HEK293 (cell line): ENCODE measurements around the gene PAXX.

Experiments used
- CTCF ChIA-PET: fragments of 350-600 bp; formaldehyde crosslinking; extraction: SDS; loops from one replicate; lab custom pipeline; 2021; ENCODE audit warnings: antibody characterized with exemption; lab: Yijun Ruan, JAX
- POLR2A ChIA-PET: fragments of 300-600 bp; formaldehyde crosslinking; extraction: SDS; loops from one replicate; lab custom pipeline; 2020; ENCODE audit warnings: antibody characterized with exemption, inconsistent platforms; lab: Yijun Ruan, JAX
- H3K27ac ChIP-seq: fragments of 200-500 bp; sonication (Bioruptor generic); 2 replicates; pipeline ENCODE4 v1.5.1; 2014; ENCODE audit warnings: low read depth, low read length, control low read depth, inconsistent platforms; ENCODE audit errors: extremely low read depth
- H3K36me3 ChIP-seq, 2 experiments: fragments of 200-500 bp in 1 of 2; sonication (Bioruptor generic) in 1 of 2; 1 replicate in 1 of 2; 2 replicates in 1 of 2; pipeline ENCODE4 v1.5.1; 2014 to 2017; ENCODE audit warnings: inconsistent platforms in 2 of 2, low read length in 2 of 2; ENCODE audit not compliant: control insufficient read depth in 2 of 2, insufficient read depth in 1 of 2
- H3K4me1 ChIP-seq: fragments of 200-500 bp; sonication (Bioruptor generic); 2 replicates; pipeline ENCODE4 v1.5.1; 2014; ENCODE audit warnings: mild to moderate bottlenecking, low read length, inconsistent platforms; ENCODE audit not compliant: control insufficient read depth, insufficient read depth
- H3K4me3 ChIP-seq: 2 replicates; pipeline ENCODE4 v1.5.1; 2011; ENCODE audit warnings: low read depth, mild to moderate bottlenecking, control low read depth, low read length, moderate library complexity
- H3K9me3 ChIP-seq: fragments of 200-500 bp; sonication (Bioruptor generic); 2 replicates; pipeline ENCODE4 v1.5.1; 2014; ENCODE audit warnings: low read depth, low read length, inconsistent platforms; ENCODE audit not compliant: control insufficient read depth, insufficient read depth
- BCL11A ChIP-seq: fragments of 450-650 bp; formaldehyde crosslinking; IDR thresholded peaks from 2 replicates; pipeline ENCODE4 v1.5.1; 2016; ENCODE audit warnings: low read depth, missing biosample characterization, missing genetic modification characterization
- HIC1 ChIP-seq: fragments of 450-650 bp; formaldehyde crosslinking; IDR thresholded peaks from 2 replicates; pipeline ENCODE4 v1.5.1; 2016; ENCODE audit warnings: missing biosample characterization, missing genetic modification characterization
- HOXA7 ChIP-seq: sonication (generic); formaldehyde crosslinking; IDR thresholded peaks from 2 replicates; pipeline ENCODE4 v1.8.1; 2022; ENCODE audit warnings: missing genetic modification reagents, borderline replicate concordance
- OSR2 ChIP-seq: fragments of 450-650 bp; formaldehyde crosslinking; IDR thresholded peaks from 2 replicates; pipeline ENCODE4 v1.5.1; 2016; ENCODE audit warnings: missing biosample characterization, missing genetic modification characterization
- PRDM4 ChIP-seq: fragments of 450-650 bp; formaldehyde crosslinking; IDR thresholded peaks from 2 replicates; pipeline ENCODE4 v1.5.1; 2017; ENCODE audit warnings: missing biosample characterization, missing genetic modification characterization
- RBAK ChIP-seq: fragments of 450-650 bp; formaldehyde crosslinking; IDR thresholded peaks from 2 replicates; pipeline ENCODE4 v1.5.1; 2016; ENCODE audit warnings: missing biosample characterization, missing genetic modification characterization
- SP2 ChIP-seq: fragments of 450-650 bp; formaldehyde crosslinking; IDR thresholded peaks from 2 replicates; pipeline ENCODE4 v1.5.1; 2016; ENCODE audit warnings: missing biosample characterization, missing genetic modification characterization
- TCF7L2 ChIP-seq: IDR thresholded peaks from 2 replicates; pipeline ENCODE4 v1.6.1; 2011; ENCODE audit warnings: low read depth, mild to moderate bottlenecking, inconsistent platforms, low read length, moderate library complexity, borderline replicate concordance
- ZBTB20 ChIP-seq: fragments of 450-650 bp; formaldehyde crosslinking; IDR thresholded peaks from 2 replicates; pipeline ENCODE4 v1.5.1; 2016; ENCODE audit warnings: missing biosample characterization, missing genetic modification characterization
- ZBTB7A ChIP-seq: fragments of 450-650 bp; formaldehyde crosslinking; IDR thresholded peaks from 2 replicates; pipeline ENCODE4 v1.5.1; 2016; ENCODE audit warnings: low read depth, missing biosample characterization, missing genetic modification characterization
- ZFP41 ChIP-seq: fragments of 450-650 bp; formaldehyde crosslinking; IDR thresholded peaks from 2 replicates; pipeline ENCODE4 v1.5.1; 2016; ENCODE audit warnings: missing biosample characterization, missing genetic modification characterization, borderline replicate concordance
- ZFP69B ChIP-seq: fragments of 450-650 bp; formaldehyde crosslinking; IDR thresholded peaks from 2 replicates; pipeline ENCODE4 v1.5.1; 2016; ENCODE audit warnings: missing biosample characterization, missing genetic modification characterization
- ZNF112 ChIP-seq: fragments of 450-650 bp; formaldehyde crosslinking; IDR thresholded peaks from 2 replicates; pipeline ENCODE4 v1.5.0; 2017; ENCODE audit warnings: missing biosample characterization, missing genetic modification characterization
- ZNF169 ChIP-seq: fragments of 450-650 bp; formaldehyde crosslinking; IDR thresholded peaks from 2 replicates; pipeline ENCODE4 v1.5.1; 2016; ENCODE audit warnings: missing biosample characterization, missing genetic modification characterization
- ZNF23 ChIP-seq: fragments of 450-650 bp; formaldehyde crosslinking; IDR thresholded peaks from 2 replicates; pipeline ENCODE4 v1.5.1; 2016; ENCODE audit warnings: missing biosample characterization, missing genetic modification characterization, borderline replicate concordance
- ZNF274 ChIP-seq, 2 experiments: fragments of 200-500 bp in 1 of 2; fragments of 450-650 bp in 1 of 2; sonication (Bioruptor generic) in 1 of 2; formaldehyde crosslinking in 1 of 2; IDR thresholded peaks; 2 replicates each; pipeline versions ENCODE4 v1.5.1 to v1.6.1; 2014 to 2016; ENCODE audit warnings: borderline replicate concordance in 1 of 2, inconsistent platforms in 1 of 2, low read length in 1 of 2, missing biosample characterization in 1 of 2, missing genetic modification characterization in 1 of 2
- ZNF473 ChIP-seq: fragments of 450-650 bp; formaldehyde crosslinking; IDR thresholded peaks from 2 replicates; pipeline ENCODE4 v1.5.1; 2017; ENCODE audit warnings: missing biosample characterization, missing genetic modification characterization
- ZNF488 ChIP-seq: fragments of 450-650 bp; formaldehyde crosslinking; IDR thresholded peaks from 2 replicates; pipeline ENCODE4 v1.5.1; 2016; ENCODE audit warnings: missing biosample characterization, missing genetic modification characterization
- ZNF544 ChIP-seq: fragments of 450-650 bp; formaldehyde crosslinking; IDR thresholded peaks from 2 replicates; pipeline ENCODE4 v1.5.0; 2017; ENCODE audit warnings: missing biosample characterization, missing genetic modification characterization
- ZNF555 ChIP-seq: fragments of 450-650 bp; formaldehyde crosslinking; conservative IDR thresholded peaks from 2 replicates; pipeline ENCODE4 v1.5.1; 2017; ENCODE audit warnings: missing biosample characterization, mild to moderate bottlenecking, missing genetic modification characterization, inconsistent platforms
- ZNF560 ChIP-seq: fragments of 450-650 bp; formaldehyde crosslinking; IDR thresholded peaks from 2 replicates; pipeline ENCODE4 v1.5.1; 2017; ENCODE audit warnings: missing biosample characterization, missing genetic modification characterization, borderline replicate concordance
- ZNF626 ChIP-seq: fragments of 450-650 bp; sonication (Bioruptor Pico); formaldehyde crosslinking; IDR thresholded peaks from 2 replicates; pipeline ENCODE4 v1.5.1; 2018; ENCODE audit warnings: missing biosample characterization, missing genetic modification characterization, inconsistent platforms
- ZNF639 ChIP-seq: fragments of 450-650 bp; formaldehyde crosslinking; IDR thresholded peaks from 2 replicates; pipeline ENCODE4 v1.5.1; 2016; ENCODE audit warnings: missing biosample characterization, missing genetic modification characterization
- ZNF654 ChIP-seq: fragments of 450-650 bp; formaldehyde crosslinking; IDR thresholded peaks from 2 replicates; pipeline ENCODE4 v1.5.1; 2016; ENCODE audit warnings: low read depth, missing biosample characterization, missing genetic modification characterization
- ZNF707 ChIP-seq: fragments of 450-650 bp; formaldehyde crosslinking; IDR thresholded peaks from 2 replicates; pipeline ENCODE4 v1.5.1; 2016; ENCODE audit warnings: missing biosample characterization, missing genetic modification characterization
- ZNF76 ChIP-seq: fragments of 450-650 bp; formaldehyde crosslinking; IDR thresholded peaks from 2 replicates; pipeline ENCODE4; 2016; ENCODE audit warnings: low read depth, missing biosample characterization, missing genetic modification characterization, borderline replicate concordance
- ZNF776 ChIP-seq: fragments of 450-650 bp; formaldehyde crosslinking; IDR thresholded peaks from 2 replicates; pipeline ENCODE4 v1.5.0; 2017; ENCODE audit warnings: missing biosample characterization, missing genetic modification characterization, borderline replicate concordance
- TF ChIP-seq, protein P1 (sequence below): fragments of 450-650 bp; formaldehyde crosslinking; IDR thresholded peaks from 2 replicates; pipeline ENCODE4 v1.5.1; 2016; ENCODE audit warnings: missing biosample characterization, missing genetic modification characterization, borderline replicate concordance

The PAXX gene

DNA sequence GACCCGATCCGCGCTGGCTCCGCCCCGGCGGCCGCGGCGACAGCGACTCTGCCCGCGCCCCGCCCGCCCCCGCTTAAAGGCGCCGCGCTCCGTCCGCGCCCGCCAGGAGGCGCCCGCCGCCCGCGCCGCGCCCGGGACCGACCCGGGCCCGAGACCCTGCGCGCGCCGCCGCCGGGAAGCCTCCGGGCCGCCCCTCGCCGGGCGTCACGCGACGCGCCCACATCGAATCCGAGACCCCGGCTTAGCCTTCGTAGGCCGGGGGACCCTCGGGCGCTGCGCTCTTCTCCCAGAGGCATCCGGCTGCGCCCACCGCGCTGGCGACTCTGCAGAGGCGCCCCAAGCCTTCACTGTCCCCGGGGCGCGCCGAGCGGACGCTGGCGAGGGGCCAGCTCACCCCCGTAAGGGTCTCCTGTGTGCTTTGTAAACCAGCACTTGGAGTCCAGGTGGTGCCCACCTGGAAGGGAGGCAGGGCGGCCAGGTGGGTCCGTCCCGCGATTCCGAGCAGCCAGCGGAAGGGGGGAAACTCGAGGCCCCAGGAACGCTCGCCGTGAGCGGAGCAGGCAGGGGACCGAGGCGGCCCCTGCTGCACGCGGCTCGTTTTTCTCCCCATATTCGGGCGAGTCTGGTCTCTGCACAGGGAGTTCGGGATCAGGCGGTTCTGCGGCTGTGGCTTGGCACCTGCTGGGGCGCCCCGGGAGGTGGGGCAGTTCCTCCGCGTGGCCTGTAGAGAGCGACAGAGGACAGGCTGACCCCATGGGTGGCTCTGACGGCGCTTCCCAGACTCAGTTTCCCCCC, 36.2 kb downstream of the PAXX start:
- Histone ChIP-seq H3K27ac (peak overlapping the region; percentile 62; the same call in 1 of the 2 replicates), H3K4me3 (peak overlapping the region; percentile 42), H3K9me3 (no peaks in the 10 kb centered on the region), H3K4me1 (peaks cover 2% of the 10 kb centered on the region; the same call in 1 of the 2 replicates), H3K36me3 (no peaks in the 10 kb centered on the region)
- ChIA-PET CTCF (interaction anchor here (0.5 to 5.8 kb wide), 64 partner anchors 9 to 965 kb away, joined by 3 to 86 read pairs (median 5); partner anchors contain the start of genes C8G, CLIC3, NPDC1 and PAXX), POLR2A (interaction anchor here (0.6 to 1.7 kb wide), 10 partner anchors 9 to 236 kb away, joined by 3 to 8 read pairs (median 3); partner anchors contain the start of genes PAXX and TUBB4B)
- 0 out of 2 replicates have a peak, but pooled peaks have one; percentile 24 for TF ChIP-seq ZBTB7A (tag by site-specific recombination)
- no peak for TF ChIP-seq PRDM4
- no peak for TF ChIP-seq ZNF473
- TF ChIP-seq ZNF274 (IDR thresholded peaks at IDR 0.05; ENCODE audit: low read length), result no peak
- TF ChIP-seq ZNF274 (tag by site-specific recombination; IDR thresholded peaks at IDR 0.05; ENCODE audit: borderline replicate concordance), result no peak
- TF ChIP-seq ZNF169 (tag by site-specific recombination), result no peak
- TF ChIP-seq ZNF560 (tag by site-specific recombination), result no peak
- peak; percentile 48; the same call in 1 of the 2 replicates for TF ChIP-seq ZNF654 (tag by site-specific recombination)
- TF ChIP-seq BCL11A (tag by site-specific recombination), result peak; percentile 54; the same call in 1 of the 2 replicates
- TF ChIP-seq ZNF776 (tag by site-specific recombination), result no peak
- TF ChIP-seq HIC1, result peak; percentile 29
- no peak for TF ChIP-seq ZNF112 (tag by site-specific recombination)
- no peak for TF ChIP-seq ZNF707
- 0 out of 2 replicates have a peak, but pooled peaks have one; percentile 9 for TF ChIP-seq ZNF76 (tag by site-specific recombination)
- no peak for TF ChIP-seq ZNF23
- no peak for TF ChIP-seq OSR2 (tag by site-specific recombination)
- peak; percentile 44; the same call in 1 of the 2 replicates for TF ChIP-seq ZBTB20 (tag by site-specific recombination)
- TF ChIP-seq ZFP41 (tag by site-specific recombination), result no peak
- 0 out of 2 replicates have a peak, but pooled peaks have one; percentile 38 for TF ChIP-seq ZFP69B (tag by site-specific recombination)
- TF ChIP-seq, protein P1, sequence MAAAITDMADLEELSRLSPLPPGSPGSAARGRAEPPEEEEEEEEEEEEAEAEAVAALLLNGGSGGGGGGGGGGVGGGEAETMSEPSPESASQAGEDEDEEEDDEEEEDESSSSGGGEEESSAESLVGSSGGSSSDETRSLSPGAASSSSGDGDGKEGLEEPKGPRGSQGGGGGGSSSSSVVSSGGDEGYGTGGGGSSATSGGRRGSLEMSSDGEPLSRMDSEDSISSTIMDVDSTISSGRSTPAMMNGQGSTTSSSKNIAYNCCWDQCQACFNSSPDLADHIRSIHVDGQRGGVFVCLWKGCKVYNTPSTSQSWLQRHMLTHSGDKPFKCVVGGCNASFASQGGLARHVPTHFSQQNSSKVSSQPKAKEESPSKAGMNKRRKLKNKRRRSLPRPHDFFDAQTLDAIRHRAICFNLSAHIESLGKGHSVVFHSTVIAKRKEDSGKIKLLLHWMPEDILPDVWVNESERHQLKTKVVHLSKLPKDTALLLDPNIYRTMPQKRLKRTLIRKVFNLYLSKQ, result no peak
- TF ChIP-seq ZNF488 (tag by site-specific recombination), result no peak
- TF ChIP-seq RBAK (tag by site-specific recombination), result no peak
- no peak for TF ChIP-seq ZNF626 (tag by site-specific recombination)
- peak; percentile 44 for TF ChIP-seq SP2 (tag by site-specific recombination)
- no peak for TF ChIP-seq ZNF544 (tag by site-specific recombination)
- TF ChIP-seq TCF7L2, result no peak
- TF ChIP-seq ZNF639 (tag by site-specific recombination), result no peak
- no peak for TF ChIP-seq ZNF555 (tag by site-specific recombination)
- no peak for TF ChIP-seq HOXA7 (CRISPR knock-in tag)
